Gastrocnemius medialis (tissue), 4 donors: ENCODE data around the gene MYDGF. TPM values are rescaled to one million over a fixed set of nuclear protein-coding genes. Genes with fewer than 3 reads are reported as not detected.

Source experiments
- ATAC-seq, 2 donors: fragments of 150-250 bp; one replicate each; pipeline ENCODE4 v1.9.1; 2016
- DNase-seq, 2 donors: peaks; one replicate each; pipeline ENCODE4 v3.0.0-alpha.2; 2019
- H3K27ac ChIP-seq, 4 donors: fragments of 200-600 bp; sonication (generic); 1 replicate in 1 of 4; 2 replicates in 3 of 4; pipeline ENCODE4 v1.5.1; 2016 to 2018; ENCODE audit warnings: mild to moderate bottlenecking in 2 of 4, moderate library complexity in 1 of 4
- H3K27me3 ChIP-seq, 3 donors: fragments of 200-600 bp; sonication (generic) in 2 of 3; 1 replicate in 1 of 3; 2 replicates in 2 of 3; pipeline versions ENCODE4 v1.5.1 to v1.6.0; 2016 to 2019; ENCODE audit warnings: mild to moderate bottlenecking in 1 of 3, moderate library complexity in 1 of 3
- H3K36me3 ChIP-seq, 2 donors: fragments of 200-600 bp; sonication (generic) in 1 of 2; one replicate each; pipeline ENCODE4 v1.5.1; 2017 to 2018
- H3K4me1 ChIP-seq, 2 donors: fragments of 200-600 bp; sonication (generic) in 1 of 2; one replicate each; pipeline ENCODE4 v1.5.1; 2016 to 2017; ENCODE audit warnings: mild to moderate bottlenecking in 2 of 2
- H3K4me3 ChIP-seq, 4 donors: fragments of 200-600 bp; sonication (generic) in 3 of 4; 1 replicate in 1 of 4; 2 replicates in 3 of 4; pipeline ENCODE4 v1.5.1; 2016 to 2019; ENCODE audit warnings: mild to moderate bottlenecking in 2 of 4
- H3K9me3 ChIP-seq, 3 donors: fragments of 200-600 bp; sonication (generic) in 2 of 3; 1 replicate in 1 of 3; 2 replicates in 2 of 3; pipeline ENCODE4 v1.5.1; 2016 to 2019
- POLR2A ChIP-seq, 2 donors: fragments of 450-650 bp; IDR thresholded peaks; one replicate each; pipeline ENCODE4 v1.6.1; 2017; ENCODE audit warnings: antibody characterized with exemption in 2 of 2, mild to moderate bottlenecking in 2 of 2, moderate library complexity in 2 of 2
- in situ Hi-C, 4 donors: fragments of 200-750 bp; cut with MboI; loops; one replicate each; pipeline versions ENCODE4 v1.15.0 to v1.8.0; 2017; ENCODE audit warnings: low sequenced_read_pairs in 4 of 4
- intact Hi-C: fragments of 100-400 bp; cut with DNase I; formaldehyde crosslinking; loops from one replicate; pipeline ENCODE4 v1.15.1; 2023; ENCODE audit warnings: low total_unique reads
- total RNA-seq, 4 donors: library from RNA; depleted of rRNA; stranded (reverse); fragments of >200 nt; gene quantifications; one replicate each; pipeline versions ENCODE4 v1.1.0 to v1.2.3, GENCODE V29; 2016
- TF ChIP-seq, protein P1 (sequence below), 5 experiments: fragments of 450-650 bp in 3 of 5; fragments of 200-600 bp in 2 of 5; sonication (generic) in 2 of 5; IDR thresholded peaks in 4 of 5; conservative IDR thresholded peaks in 1 of 5; 1 replicate in 4 of 5; 2 replicates in 1 of 5; pipeline ENCODE4 v1.5.1; 2016 to 2019; ENCODE audit warnings: antibody characterized with exemption in 5 of 5, mild to moderate bottlenecking in 3 of 5, moderate library complexity in 3 of 5

The MYDGF gene
- total RNA-seq, 4 donors from 2014 or later: 8.0 to 12.9 (median 10.1) TPM

GRCh38 chr19:4638317-4638716 is 31.8 kb downstream of the MYDGF start:
- H3K27me3 ChIP-seq: no peaks in the 10 kb centered on the region
- H3K9me3 ChIP-seq: no peaks in the 10 kb centered on the region
- peak overlapping the region; percentile 77 to 83 (median 80) for H3K27ac ChIP-seq
- peaks cover 26 to 31% of the 10 kb centered on the region in 2 donors for H3K4me1 ChIP-seq
- in situ Hi-C loops: loop anchor here in 1 of 4 donors (10.0 to 25.0 kb wide), 2 partner anchors 64 to 376 kb away; no protein-coding TSS in a partner anchor
- TF ChIP-seq, protein P1, sequence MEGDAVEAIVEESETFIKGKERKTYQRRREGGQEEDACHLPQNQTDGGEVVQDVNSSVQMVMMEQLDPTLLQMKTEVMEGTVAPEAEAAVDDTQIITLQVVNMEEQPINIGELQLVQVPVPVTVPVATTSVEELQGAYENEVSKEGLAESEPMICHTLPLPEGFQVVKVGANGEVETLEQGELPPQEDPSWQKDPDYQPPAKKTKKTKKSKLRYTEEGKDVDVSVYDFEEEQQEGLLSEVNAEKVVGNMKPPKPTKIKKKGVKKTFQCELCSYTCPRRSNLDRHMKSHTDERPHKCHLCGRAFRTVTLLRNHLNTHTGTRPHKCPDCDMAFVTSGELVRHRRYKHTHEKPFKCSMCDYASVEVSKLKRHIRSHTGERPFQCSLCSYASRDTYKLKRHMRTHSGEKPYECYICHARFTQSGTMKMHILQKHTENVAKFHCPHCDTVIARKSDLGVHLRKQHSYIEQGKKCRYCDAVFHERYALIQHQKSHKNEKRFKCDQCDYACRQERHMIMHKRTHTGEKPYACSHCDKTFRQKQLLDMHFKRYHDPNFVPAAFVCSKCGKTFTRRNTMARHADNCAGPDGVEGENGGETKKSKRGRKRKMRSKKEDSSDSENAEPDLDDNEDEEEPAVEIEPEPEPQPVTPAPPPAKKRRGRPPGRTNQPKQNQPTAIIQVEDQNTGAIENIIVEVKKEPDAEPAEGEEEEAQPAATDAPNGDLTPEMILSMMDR (IDR thresholded peaks at IDR 0.05 in 4 of 5, conservative IDR thresholded peaks at IDR 0.05 in 1 of 5): no peak
- TF ChIP-seq POLR2A (IDR thresholded peaks at IDR 0.05): no peak
- no peaks in the 10 kb centered on the region for H3K36me3 ChIP-seq
- DNase-seq (peak in 1 of 2 donors; percentile 36), ATAC-seq (no peak)
- peak overlapping the region in 1 of 4 donors; percentile 73 for H3K4me3 ChIP-seq
- intact Hi-C loops: no loop called here

DNA sequence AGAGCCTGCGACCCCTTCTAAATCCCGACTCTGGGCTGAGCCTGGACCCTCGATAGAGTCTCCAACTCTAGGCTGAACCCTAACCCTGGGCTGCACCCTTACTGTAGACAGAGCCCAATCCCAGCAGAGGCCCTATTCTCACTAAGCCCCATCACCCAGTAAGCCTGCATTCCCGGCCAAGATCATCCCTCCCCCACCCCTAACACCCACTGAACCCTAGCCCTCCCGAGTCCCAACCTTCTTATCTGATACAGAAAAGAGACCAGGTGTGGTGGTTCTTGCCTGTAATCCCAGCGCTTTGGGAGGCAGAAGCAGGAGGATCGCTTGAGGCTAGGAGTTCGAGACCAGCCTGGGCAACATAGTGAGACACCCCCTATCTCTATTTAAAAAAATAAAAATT is 33.4 kb downstream of the MYDGF start:
- intact Hi-C loops (no loop called here), in situ Hi-C loops (loop anchor here in 1 of 4 donors (10.0 to 25.0 kb wide), 2 partner anchors 62 to 374 kb away; no protein-coding TSS in a partner anchor)
- Histone ChIP-seq H3K9me3 (no peaks in the 10 kb centered on the region), H3K4me3 (peak overlapping the region in 2 of 4 donors; percentile 52 to 54), H3K27ac (peak overlapping the region in 1 of 4 donors; percentile 42), H3K27me3 (no peaks in the 10 kb centered on the region), H3K36me3 (no peaks in the 10 kb centered on the region), H3K4me1 (peaks cover 26 to 27% of the 10 kb centered on the region in 2 donors)
- DNase-seq: no peak
- ATAC-seq: no peak
- TF ChIP-seq, protein P1 (IDR thresholded peaks at IDR 0.05 in 4 of 5, conservative IDR thresholded peaks at IDR 0.05 in 1 of 5): no peak
- TF ChIP-seq POLR2A (IDR thresholded peaks at IDR 0.05): no peak

DNA sequence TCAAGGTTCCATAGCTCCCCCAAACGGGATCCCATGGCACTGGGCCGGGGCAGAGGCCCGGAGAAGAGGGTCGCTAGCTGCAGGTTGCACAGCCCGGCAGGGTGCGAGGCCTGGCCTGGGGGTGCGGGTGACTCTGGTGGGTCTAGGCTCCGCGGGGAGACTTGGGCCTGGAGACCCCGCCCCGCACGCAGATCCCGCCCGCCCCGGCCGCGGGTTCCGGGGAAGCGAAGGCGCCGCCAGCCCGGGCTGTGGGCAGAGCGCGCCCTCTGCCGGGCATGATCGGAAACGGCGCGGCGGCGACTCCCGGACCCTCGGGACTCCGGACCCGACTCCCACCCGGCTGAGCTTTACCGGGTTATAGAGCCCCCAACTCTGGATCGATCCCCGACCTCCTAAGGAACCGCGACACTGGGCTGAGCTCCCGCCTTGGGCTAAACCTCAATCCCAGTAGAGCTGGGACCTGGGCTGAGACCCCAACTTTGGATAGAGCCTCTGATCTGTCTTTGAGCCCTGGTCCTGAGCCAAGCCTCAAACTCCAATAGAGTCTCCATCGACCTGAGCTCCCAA is 33.9 kb downstream of the MYDGF start:
- in situ Hi-C loops (loop anchor here in 1 of 4 donors (10.0 to 25.0 kb wide), 2 partner anchors 61 to 374 kb away; no protein-coding TSS in a partner anchor), intact Hi-C loops (no loop called here)
- H3K27ac ChIP-seq: peak overlapping the region in 3 of 4 donors; percentile 0 to 42 (median 35)
- DNase-seq: peak in 1 of 2 donors; percentile 29
- peak overlapping the region; percentile 52 to 80 (median 58) for H3K4me3 ChIP-seq
- peaks cover 26 to 27% of the 10 kb centered on the region in 2 donors for H3K4me1 ChIP-seq
- no peaks in the 10 kb centered on the region for H3K9me3 ChIP-seq
- no peak for TF ChIP-seq POLR2A (IDR thresholded peaks at IDR 0.05)
- TF ChIP-seq, protein P1 (IDR thresholded peaks at IDR 0.05 in 4 of 5, conservative IDR thresholded peaks at IDR 0.05 in 1 of 5): peak; percentile 91 to 99 (median 93)
- H3K36me3 ChIP-seq: no peaks in the 10 kb centered on the region
- H3K27me3 ChIP-seq: no peaks in the 10 kb centered on the region
- peak in 1 of 2 donors; percentile 10 for ATAC-seq

DNA sequence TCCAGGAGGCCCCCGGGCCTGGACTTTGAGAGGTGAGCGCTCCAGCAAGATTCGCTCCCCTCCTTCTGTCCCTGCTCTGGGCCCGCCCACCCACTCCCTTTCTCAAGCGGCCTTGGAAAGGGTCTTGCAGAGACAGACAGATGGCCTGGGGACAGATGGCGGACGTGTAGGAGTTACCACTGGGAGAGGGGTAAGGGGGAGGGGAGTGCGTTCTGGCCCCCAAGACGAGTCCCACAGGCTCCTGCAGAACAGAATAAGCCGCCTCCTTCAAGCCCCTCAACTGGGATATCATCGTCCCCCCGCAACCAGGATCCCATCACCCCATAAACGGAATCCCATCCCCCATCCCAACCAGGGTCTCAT is 34.4 kb downstream of the MYDGF start:
- intact Hi-C loops: no loop called here

More for the DNA sequence above, 34.4 kb downstream of the MYDGF start:
- in situ Hi-C loops: loop anchor here in 1 of 4 donors (10.0 to 25.0 kb wide), 2 partner anchors 61 to 373 kb away; no protein-coding TSS in a partner anchor
- H3K9me3 ChIP-seq: no peaks in the 10 kb centered on the region
- peak overlapping the region; percentile 52 to 80 (median 58) for H3K4me3 ChIP-seq
- ATAC-seq (no peak), DNase-seq (no peak)
- no peaks in the 10 kb centered on the region for H3K36me3 ChIP-seq
- H3K27ac ChIP-seq: peak overlapping the region in 1 of 4 donors; percentile 42
- no peaks in the 10 kb centered on the region for H3K27me3 ChIP-seq
- TF ChIP-seq, protein P1 (IDR thresholded peaks at IDR 0.05 in 4 of 5, conservative IDR thresholded peaks at IDR 0.05 in 1 of 5): no peak
- no peak for TF ChIP-seq POLR2A (IDR thresholded peaks at IDR 0.05)
- H3K4me1 ChIP-seq: peaks cover 26 to 27% of the 10 kb centered on the region in 2 donors
